Nephron progenitor cell (in vitro differentiated cells): Measurements from ENCODE around the gene STK10.
A peak's percentile ranks its signal among the peaks of the same experiment; 100 is the strongest.

Source experiments
- DNase-seq: peaks from one replicate; pipeline ENCODE4 v3.0.0; 2021
- H3K27ac Mint-ChIP-seq: 2 replicates; pipeline ENCODE4 v1.8.0; 2021; ENCODE audit warnings: mild to moderate bottlenecking, moderate library complexity, mixed read lengths
- H3K27me3 Mint-ChIP-seq: 2 replicates; pipeline ENCODE4 v1.8.0; 2021; ENCODE audit warnings: mild to moderate bottlenecking, low read depth, mixed read lengths; ENCODE audit not compliant: poor library complexity
- H3K36me3 Mint-ChIP-seq: 2 replicates; pipeline ENCODE4 v1.8.0; 2021; ENCODE audit warnings: low read depth, mixed read lengths
- H3K4me1 Mint-ChIP-seq: 2 replicates; pipeline ENCODE4 v1.8.0; 2021; ENCODE audit warnings: mixed read lengths
- H3K4me3 Mint-ChIP-seq: 2 replicates; pipeline ENCODE4 v1.8.0; 2021; ENCODE audit warnings: mild to moderate bottlenecking, moderate library complexity, mixed read lengths
- H3K9me3 Mint-ChIP-seq: 2 replicates; pipeline ENCODE4 v1.8.0; 2021; ENCODE audit warnings: mild to moderate bottlenecking, moderate library complexity, mixed read lengths
- TF ChIP-seq, protein P1 (sequence below): fragments of 200-600 bp; sonication (generic); IDR thresholded peaks from 2 replicates; pipeline ENCODE4 v1.5.0; 2021; ENCODE audit warnings: antibody characterized with exemption

The STK10 gene

DNA sequence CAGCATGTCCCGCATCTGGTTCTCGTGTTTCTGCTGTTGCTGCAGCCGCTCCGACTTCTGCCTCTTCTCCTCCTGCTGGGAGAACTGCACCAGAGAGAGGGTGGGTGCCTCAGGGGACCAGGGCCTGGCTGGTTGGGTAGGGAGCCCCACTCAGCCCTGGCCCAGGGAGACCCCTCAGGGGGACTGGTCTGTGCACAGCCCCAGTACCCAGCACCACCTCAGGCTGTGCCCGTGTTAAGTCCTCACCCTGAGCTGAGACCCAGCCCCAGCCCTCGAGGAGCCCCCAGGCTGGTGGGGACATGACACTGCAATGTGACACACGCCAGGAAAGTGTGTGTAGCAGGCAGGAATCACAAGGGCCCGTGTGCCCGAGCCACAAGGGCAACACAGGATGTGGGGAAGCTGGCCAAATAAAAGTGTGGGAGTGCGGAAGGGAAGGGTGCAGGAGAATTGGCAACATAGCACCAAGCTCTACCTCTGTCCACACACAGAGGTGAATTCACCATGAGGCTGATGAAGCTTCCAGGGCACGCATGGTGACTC lies 133.3 kb downstream of the STK10 start:
- DNase-seq = no peak
- Mint-ChIP-seq H3K27ac (no peak overlapping the region), H3K9me3 (peaks cover 3% of the 10 kb centered on the region), H3K27me3 (peaks cover 8% of the 10 kb centered on the region), H3K4me1 (peaks cover 20% of the 10 kb centered on the region), H3K36me3 (peaks cover 25% of the 10 kb centered on the region), H3K4me3 (no peak overlapping the region)
- TF ChIP-seq, protein P1, sequence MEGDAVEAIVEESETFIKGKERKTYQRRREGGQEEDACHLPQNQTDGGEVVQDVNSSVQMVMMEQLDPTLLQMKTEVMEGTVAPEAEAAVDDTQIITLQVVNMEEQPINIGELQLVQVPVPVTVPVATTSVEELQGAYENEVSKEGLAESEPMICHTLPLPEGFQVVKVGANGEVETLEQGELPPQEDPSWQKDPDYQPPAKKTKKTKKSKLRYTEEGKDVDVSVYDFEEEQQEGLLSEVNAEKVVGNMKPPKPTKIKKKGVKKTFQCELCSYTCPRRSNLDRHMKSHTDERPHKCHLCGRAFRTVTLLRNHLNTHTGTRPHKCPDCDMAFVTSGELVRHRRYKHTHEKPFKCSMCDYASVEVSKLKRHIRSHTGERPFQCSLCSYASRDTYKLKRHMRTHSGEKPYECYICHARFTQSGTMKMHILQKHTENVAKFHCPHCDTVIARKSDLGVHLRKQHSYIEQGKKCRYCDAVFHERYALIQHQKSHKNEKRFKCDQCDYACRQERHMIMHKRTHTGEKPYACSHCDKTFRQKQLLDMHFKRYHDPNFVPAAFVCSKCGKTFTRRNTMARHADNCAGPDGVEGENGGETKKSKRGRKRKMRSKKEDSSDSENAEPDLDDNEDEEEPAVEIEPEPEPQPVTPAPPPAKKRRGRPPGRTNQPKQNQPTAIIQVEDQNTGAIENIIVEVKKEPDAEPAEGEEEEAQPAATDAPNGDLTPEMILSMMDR = no peak

DNA sequence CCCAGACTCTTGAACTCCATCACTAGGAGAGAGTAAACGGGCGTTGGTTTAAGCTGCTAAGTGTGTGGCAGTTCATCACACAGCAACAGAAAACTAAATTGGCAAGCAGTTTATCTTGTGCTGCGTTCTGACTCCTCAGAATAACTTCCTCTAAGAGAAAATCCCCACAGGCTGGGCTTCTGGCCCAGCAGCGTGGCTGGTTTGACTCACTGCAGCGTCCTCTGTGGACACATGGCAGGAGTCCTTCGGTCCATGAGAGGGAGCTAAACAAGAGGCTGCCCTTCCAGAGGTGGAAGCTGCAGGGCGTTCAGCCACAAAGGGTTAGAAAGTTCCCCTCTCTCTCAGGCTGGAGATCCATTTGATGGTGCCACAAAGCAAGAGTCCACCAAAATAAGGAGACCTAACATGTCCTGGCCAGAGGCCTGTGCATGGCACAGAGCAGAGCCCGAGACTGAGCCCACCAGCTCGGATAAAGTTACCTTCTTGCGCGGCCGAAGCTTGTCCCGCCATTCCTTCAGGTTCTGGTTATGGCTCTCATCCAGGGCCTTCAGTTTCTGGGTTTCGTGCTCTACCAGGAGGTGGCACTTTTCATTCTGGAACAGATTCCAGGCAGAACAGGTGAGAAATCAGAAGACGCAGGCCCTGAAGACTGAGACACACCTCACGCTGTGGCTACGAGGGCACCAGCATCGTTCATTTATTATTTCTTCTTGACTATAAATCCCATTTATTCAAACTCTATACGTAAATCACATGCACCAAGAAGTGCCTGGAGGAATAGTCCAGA lies 135.4 kb downstream of the STK10 start:
- peak overlapping the region; percentile 62 for H3K27ac Mint-ChIP-seq
- DNase-seq = no peak
- peaks cover 35% of the 10 kb centered on the region for H3K4me1 Mint-ChIP-seq
- TF ChIP-seq, protein P1 = no peak
- H3K27me3 Mint-ChIP-seq = peaks cover 5% of the 10 kb centered on the region
- H3K9me3 Mint-ChIP-seq = no peaks in the 10 kb centered on the region
- H3K36me3 Mint-ChIP-seq = peaks cover 22% of the 10 kb centered on the region
- H3K4me3 Mint-ChIP-seq = no peak overlapping the region

DNA sequence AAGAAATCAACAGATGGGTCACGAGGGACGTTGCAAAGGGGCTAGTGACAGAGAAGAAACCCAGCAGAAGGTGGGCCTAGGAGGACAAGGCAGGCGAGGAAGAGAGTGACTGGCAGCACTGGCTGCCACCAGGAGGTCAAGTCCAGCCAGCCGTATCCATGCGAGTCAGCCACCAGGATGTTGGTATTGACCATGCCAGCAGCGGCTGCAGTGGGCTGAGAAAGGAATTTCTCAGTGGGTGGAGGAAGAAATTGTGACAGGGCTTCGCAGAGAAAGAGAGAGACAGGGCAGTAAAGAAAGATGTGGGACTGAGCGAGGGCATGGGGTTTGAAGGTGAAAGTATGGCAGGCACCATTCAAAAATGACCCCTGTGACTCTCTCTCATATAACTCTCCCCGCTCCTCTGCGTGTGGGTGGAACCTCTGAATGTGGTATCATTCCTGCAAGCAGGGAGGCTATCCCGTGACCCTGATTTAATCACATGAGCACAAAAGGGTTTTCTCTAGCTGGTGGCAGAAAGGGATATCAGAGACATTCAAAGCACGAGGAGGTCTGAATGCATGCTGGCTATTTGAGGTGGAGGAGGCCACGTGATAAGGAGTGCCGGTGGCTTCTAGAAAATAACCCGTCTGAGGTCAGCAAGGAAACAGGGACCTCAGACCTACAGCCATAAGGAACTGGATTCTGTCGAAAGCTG lies 136.2 kb downstream of the STK10 start:
- Mint-ChIP-seq H3K27me3 (peaks cover 5% of the 10 kb centered on the region), H3K4me3 (no peak overlapping the region), H3K36me3 (peaks cover 13% of the 10 kb centered on the region), H3K9me3 (no peaks in the 10 kb centered on the region), H3K27ac (peak overlapping the region; percentile 62), H3K4me1 (peaks cover 35% of the 10 kb centered on the region)
- TF ChIP-seq, protein P1 = no peak
- no peak for DNase-seq

DNA sequence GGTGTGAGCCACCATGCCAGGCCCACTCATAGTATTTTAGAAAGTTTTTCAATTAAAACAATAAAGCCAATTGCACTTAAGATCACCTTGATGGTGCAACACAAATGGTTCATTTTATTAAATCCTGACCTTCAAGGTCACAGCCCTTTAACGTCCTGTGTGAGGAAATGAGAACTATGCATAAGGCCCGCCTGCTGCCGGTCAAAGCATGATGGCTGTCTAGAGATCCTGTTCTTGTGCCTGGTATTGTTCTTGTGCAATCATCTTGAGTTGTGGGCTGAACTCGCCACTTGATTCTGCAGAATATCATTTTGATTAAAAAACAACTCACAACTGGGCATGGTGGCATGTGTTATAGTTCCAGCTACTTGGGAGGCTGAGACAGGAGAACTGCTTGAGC lies 137.9 kb downstream of the STK10 start:
- Mint-ChIP-seq H3K9me3 (no peaks in the 10 kb centered on the region), H3K27ac (no peak overlapping the region), H3K36me3 (peaks cover 8% of the 10 kb centered on the region), H3K4me1 (peaks cover 33% of the 10 kb centered on the region), H3K27me3 (peaks cover 5% of the 10 kb centered on the region), H3K4me3 (no peak overlapping the region)
- no peak for DNase-seq
- TF ChIP-seq, protein P1 = no peak

DNA sequence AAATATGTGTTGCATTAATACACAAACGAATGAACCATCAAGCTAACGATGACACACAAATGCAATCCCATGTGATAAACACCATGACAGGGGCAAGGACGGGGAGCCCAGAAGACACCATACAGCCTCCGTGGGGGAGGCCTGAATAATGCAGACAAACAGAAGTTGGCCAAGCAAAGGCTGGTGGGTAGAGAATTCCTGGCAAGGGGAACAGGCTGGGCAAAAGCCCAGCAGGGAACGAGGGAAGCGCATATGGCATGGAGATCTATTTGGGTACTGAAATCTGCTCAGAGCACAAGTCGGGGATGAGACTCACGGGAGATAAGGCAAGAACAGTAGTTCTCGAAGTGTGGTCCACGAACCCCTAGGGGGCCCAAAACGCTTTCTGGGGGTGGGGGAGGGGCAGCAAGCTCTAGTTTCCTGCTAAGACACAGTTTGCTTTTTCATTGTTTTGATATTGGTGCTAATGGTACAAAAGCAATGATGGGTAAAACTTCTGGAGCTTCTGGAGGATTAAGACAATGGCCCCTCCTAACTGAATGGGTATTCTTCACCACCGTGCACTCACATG lies 138.7 kb downstream of the STK10 start:
- no peaks in the 10 kb centered on the region for H3K9me3 Mint-ChIP-seq
- H3K27ac Mint-ChIP-seq = no peak overlapping the region
- TF ChIP-seq, protein P1 = no peak
- peaks cover 5% of the 10 kb centered on the region for H3K27me3 Mint-ChIP-seq
- peaks cover 10% of the 10 kb centered on the region for H3K36me3 Mint-ChIP-seq
- H3K4me1 Mint-ChIP-seq = peaks cover 39% of the 10 kb centered on the region
- no peak overlapping the region for H3K4me3 Mint-ChIP-seq
- DNase-seq = no peak
